HG03565 (cell line): Measurements from ENCODE around the gene CDH13.
"Not testable (repeated sequence)": the region's sequence is repeated elsewhere in the genome, so short reads cannot be mapped to it uniquely, and the experiment has no call there.

ENCODE experiments used
- ATAC-seq: cut with Tn5 transposase; IDR thresholded peaks from one replicate; pipeline ENCODE4 v1.9.1; 2021; ENCODE audit warnings: mild to moderate bottlenecking, moderate library complexity; ENCODE audit not compliant: unreplicated experiment

The CDH13 gene

DNA sequence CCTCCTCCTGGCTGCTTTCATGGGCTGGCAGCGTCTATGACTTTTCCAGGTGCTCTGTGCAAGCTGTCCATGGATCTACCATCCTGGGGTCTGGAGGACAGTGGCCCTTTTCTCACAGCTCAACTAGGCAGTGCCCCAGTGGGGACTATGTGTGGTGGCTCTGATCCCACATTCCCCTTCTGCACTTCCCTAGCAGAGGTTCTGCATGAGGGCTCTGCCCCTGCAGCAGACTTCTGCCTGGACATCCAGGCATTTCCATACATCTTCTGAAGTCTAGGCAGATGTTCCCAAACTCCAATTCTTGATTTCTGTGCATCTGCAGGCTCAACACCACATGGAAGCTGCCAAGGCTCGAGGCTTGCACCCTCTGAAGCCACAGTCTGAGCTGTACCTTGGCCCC is 307.2 kb downstream of the CDH13 start:
- not testable (repeated sequence) for ATAC-seq

DNA sequence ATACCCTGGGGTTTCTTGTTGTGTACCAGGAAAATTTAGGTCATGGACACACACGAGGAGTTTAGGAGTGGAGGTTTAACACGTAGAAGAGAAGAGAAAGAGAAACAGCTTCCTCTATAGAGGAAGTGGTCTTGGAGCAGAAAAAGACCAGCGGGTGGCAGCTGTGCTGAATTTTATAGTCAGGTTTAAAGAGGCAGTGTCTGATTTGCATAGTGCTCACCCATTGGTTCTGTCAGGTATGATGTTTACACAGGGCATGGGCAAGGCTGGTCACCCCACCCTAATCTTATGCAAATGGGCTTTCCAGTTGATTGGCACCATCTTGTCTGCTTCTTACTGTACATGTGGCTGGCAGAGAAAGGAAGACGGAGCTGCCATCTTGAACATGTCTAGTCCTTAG is 309.0 kb downstream of the CDH13 start:
- no peak for ATAC-seq

DNA sequence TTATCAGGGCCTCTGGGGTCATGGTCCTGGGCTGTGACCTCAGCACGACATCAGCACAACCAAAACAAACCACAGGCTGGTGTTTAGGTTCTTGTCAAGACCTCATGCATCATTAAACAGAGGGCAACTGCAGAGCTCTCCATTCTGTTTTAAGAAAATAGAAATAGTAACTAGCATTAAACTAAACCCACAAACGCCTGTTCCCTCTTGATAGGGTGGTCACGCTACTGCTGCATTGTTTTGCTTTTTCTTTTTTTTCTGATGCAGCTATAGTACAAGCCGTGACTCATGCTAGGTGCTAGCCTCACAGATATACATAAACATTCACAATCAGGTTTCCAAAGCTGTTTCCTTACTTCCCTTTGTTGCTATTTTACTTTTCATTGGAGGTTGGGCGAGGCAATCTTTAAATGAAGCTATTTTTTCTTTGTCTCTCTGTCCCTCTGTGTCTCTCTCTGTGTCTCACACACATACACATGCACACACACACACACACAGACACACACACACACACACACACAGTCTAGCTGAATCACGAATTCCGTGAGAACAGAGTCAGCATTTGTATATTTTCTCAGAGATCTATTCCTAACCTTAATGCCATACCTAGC is 310.3 kb downstream of the CDH13 start:
- no peak for ATAC-seq

DNA sequence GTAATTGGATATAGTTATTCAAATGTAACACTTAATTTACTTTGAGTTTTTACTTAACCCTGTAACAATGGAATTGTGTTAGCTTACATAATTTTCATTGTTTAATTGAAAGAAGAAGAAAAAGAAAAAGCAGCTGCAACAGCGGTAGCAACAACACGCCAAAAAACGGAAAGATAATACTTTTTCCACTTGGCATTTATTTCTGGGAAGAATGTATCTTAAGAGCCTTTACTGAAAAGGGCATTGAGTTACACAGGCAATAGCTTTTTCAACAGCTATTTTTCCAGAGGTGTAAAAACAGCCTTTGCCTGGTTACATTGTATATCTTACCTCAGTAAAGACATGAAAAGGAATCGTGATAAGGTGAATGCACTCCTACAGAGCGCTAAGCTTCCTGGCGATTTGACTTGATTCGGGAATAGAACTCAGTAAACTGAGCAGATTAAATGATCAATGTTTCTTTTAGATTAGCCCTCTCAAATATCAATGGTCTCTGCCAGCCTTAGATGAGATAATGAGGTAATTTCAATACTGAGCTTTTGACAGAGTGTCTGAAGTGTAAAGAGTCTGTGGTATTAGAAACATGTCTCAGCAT is 311.3 kb downstream of the CDH13 start:
- ATAC-seq = no peak

GRCh38 chr16:82943371-82943770 is 316.6 kb downstream of the CDH13 start:
- ATAC-seq = no peak

DNA sequence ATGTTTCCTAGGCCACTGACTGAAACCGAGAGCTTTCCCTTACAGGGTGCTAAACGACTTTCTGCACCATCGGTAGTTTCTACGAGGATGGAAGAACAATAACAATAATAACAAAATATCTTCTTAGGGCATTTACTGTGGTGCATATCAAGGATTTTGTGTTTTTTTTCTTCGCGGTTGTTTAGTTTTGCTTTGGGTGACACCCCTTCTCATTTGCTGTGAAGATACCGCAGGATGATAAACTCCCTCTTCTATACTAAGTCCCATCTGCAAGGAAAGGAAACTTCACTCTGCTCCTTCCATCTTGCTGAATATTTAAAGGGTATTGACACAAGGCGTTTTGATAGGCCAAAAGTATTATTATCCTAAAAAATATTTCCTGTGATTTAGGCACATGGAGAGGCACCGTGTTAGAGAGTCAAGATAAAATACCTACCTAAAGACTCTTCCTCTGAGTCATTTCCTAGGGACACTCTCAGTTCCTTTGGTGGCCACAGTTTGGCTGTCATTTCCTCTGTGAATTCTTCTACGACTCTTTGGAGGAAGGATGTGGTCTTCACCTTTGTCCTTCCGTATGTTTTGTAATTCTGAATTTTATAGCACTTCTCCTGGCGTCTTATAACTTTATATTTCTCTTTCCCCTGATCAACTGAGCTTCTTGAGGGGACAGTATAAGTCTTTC is 318.8 kb downstream of the CDH13 start:
- ATAC-seq = no peak

- no peak for ATAC-seq
Observed at GRCh38 chr16:82947698-82948097, 320.9 kb downstream of the CDH13 start.

DNA sequence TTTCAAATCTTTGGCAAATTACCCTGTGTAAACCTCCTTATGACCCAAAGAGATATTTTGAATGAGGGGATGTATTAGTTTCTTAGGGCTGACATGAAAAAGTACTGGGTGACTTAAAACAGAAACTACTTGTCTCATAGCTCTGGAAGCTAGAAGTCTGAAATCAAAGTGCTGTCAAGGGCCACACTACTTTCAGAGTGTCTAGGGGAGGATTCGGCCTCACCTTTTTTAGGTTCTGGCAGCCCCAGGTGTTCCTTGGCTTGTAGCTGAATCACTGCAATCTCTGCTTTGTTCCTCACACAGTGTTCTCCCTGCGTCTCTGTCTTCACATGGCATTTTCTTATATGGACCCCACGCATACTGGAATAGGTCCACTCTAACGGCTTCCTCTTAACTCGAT is 322.2 kb downstream of the CDH13 start:
- no peak for ATAC-seq

- no peak for ATAC-seq
Observed at GRCh38 chr16:82953517-82953916, 326.7 kb downstream of the CDH13 start.

DNA sequence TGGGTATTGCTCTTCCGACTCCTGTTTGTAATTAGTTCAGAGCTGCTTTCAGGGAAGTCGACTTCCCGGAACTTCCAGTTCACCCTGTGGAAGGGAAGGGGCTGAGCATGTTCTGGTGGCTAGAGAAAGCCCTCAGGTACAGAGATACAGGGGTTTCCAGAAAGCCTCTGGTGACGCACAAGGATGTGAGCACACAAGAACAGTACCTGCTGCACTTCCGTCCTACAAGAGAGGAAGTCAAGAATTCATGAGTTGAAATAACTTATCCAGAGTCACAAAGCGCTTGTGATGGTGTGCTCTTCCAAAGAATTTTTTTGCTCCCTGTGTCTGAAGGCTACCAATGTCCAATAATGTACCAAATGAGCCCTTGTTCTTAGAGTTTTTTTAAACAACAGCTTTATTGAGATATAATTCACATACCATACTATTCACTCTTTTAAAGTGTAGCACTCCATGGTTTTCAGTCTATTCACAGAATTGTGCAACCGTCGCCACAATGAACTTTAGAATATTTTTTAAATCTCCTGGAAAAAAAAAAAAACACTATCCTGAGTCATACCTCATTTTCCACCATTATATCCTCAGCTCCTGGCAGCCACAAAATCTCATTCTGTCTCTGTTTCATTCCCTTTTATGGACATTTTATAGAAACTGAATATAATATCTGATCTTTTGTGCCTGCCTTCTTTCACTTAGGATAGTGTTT is 327.6 kb downstream of the CDH13 start:
- no peak for ATAC-seq

DNA sequence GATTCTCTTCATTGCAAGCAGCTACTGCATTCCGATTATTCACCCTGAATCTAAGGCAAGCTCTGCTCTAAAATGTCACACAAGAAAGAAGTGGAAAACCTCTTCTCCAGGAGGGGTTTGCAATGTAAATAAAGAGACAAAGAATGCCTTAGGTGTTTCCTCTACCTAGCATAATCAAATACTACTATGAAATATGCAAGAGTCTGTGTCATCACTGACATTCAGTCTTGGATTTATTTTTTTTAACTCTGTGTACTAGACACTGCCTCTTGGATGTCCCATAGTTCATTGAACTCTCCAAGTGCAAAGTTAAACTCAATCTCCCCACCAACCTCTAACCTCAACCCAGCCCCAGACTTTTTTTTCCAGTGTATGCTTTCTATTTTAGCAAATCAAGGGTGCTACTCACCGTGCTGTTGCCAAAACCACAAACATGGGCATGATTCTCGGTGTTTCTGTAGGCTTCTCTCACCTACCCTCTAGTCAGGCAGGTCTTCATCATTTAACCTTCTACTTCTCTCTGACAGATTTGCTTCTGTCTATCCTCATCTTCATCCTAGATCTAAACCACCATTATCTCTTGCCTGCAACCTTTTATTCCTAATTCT is 329.1 kb downstream of the CDH13 start:
- no peak for ATAC-seq

DNA sequence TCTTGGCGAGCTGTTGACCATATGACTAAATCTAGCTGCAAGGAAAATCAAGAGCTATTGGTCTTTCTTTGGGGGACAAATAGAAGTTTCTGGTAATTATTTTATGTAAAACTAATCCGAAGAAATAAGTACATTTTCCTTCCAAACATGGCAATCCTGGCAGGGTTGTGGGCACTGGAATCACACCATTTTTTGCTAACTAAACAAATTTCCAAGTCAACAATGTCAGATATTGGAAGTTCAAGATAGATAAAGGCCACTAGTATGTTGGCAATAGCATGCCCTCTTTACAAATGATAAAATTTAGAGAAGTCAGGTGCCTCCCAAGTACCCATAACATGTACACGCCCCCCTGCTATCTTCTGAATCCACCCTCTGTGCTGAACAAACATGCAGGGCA is 330.4 kb downstream of the CDH13 start:
- ATAC-seq = no peak

DNA sequence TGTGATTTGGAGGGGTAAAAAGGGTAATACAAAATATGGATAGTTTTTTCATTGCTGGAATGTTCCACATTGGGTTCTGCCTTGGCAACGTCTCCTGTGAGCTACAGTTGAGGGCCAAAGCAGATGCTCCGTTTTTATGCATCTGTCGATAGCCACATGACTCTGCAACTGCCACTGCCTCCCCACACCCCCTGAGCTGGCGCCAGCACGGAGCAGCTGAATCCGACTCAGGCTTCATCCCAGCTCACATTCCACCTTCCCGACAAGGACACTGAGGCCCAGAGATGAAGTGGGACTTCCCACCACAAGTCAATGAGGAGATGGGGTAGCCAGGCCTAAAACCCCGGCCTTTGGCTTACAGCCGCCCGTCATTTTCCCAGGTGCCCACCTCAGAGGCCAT is 334.1 kb downstream of the CDH13 start:
- ATAC-seq = no peak

DNA sequence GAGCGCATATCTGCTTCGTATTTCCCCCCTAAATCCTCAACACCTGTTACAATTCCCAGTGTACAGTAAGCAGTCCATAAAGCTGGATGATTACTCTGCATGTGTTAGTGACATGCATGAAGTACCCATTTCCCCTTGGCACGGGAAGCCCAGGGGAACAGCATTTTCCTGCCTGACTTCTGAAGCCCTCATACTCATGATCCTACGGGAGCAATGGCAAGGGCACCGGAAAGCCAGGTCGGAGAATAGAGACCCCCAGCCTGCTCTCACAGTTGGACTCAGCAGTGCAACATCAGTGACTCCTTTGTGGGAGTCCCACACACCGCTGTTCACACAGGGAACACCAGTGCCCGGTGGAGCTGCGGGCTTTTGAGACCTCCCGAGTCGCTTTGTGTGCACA is 336.9 kb downstream of the CDH13 start:
- ATAC-seq = no peak

- ATAC-seq = no peak
Observed at GRCh38 chr16:82965808-82966207, 339.0 kb downstream of the CDH13 start.

DNA sequence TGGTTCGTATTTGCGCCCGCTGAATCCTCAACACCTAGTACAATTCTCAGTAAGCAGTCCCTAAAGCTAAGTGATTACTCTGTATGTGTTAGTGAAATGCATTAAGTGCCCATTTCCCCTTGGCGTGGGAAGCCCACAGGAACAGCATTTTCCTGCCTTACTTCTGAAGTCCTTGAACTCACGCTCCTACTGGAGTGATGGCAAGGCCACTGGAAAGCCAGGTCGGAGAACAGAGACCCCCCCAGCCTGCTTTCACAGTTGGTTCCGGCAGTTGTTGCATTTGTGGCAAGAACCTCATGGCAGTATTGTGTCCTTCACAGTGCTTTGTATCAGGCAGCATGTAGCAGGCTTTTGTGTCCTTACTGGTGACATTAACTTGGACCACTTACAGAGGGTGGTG is 340.7 kb downstream of the CDH13 start:
- ATAC-seq = no peak

DNA sequence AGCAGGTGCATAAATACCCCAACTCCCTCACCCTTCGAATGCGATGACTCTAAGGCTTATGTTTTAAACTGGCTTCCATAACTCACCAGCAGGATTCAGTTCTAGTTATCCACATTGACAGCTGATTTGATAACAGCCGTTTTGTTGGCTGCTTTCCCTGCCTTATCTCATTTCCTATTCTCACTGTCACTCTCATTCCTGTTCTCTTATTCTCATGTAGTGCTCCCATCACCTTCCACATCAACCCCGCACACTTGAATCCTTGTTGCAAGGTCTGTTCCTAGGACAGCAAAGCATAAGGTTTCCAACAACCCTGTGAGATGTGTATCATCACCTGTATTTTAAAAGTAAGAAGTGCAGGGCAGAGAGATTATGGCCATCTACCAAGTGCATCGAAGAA is 344.4 kb downstream of the CDH13 start:
- no peak for ATAC-seq

DNA sequence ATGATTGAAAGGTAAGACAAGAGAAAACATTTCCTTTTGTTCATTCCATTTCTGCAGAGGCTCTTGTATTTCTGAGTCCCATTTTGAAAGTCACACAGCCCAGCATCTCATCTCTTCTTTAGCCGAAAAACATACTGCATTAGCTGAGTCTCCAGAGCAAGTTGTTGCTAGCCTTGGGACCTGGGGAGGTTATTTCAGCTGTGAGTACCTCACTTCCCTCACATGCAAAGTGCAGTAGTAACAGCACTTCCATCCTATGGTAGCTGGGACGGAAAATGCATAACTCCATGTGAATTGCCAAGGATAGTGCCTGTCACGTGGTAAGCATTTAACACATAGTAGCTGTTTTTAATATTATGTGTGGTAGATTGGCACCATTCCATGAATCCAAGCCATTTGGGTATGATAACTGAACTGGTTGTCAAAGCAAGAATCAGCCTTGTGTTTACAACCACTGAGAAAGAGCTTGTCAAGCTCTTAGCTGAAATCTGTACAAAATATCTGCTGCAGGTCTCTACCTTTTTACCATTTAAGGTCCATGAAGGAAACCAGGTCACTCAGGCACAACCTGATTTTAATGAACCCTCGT is 345.7 kb downstream of the CDH13 start:
- ATAC-seq = no peak

GRCh38 chr16:82979406-82980111 is 352.8 kb downstream of the CDH13 start:
- no peak for ATAC-seq

DNA sequence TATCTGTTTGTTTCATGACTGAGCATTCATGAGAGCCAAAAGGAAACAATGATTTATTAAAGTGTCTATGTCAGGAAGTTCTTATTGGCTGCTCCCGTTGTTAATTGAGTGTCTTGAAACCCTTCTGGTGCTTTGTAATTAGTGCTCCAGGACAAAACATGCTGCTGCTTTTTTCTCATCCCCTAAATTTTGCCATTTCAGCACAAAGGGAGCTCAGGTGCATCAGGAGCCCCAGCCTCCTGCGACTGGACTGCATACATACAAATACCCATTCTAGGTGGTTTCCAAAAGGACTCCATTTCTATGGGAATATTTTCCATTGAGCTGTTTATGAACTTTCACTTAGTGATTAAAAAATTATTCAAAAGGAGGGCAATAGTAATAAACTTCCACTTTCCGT is 354.0 kb downstream of the CDH13 start:
- no peak for ATAC-seq

DNA sequence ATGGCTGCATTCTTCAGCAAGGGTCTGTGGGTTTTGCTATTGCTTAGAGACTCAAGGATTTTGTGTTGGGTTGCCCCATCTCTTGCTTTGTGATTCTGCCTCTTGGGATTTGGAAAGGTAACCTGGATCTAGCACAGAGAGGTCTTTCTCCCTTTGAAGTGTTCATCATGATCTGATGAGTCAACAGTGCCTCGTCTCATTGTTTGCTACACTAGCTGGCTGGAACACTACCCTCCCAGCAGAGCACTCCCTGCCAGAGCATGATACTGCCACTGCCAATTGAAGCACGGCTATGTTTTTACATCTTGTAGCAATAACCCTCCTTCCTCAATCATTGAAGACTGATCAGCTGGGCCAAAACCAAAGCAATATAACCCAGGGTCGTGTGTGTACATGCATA is 361.0 kb downstream of the CDH13 start:
- ATAC-seq = no peak
